ENCODE data around the gene AR. TPM values are rescaled to one million over a fixed set of nuclear protein-coding genes. Genes with fewer than 3 reads are reported as not detected.

Gene AR
- total and polyA plus RNA-seq, 2 donors (not counting 3 experiments of a cell fraction or from before 2014, with no cell fraction given) = 9.3 to 16.0 TPM

DNA sequence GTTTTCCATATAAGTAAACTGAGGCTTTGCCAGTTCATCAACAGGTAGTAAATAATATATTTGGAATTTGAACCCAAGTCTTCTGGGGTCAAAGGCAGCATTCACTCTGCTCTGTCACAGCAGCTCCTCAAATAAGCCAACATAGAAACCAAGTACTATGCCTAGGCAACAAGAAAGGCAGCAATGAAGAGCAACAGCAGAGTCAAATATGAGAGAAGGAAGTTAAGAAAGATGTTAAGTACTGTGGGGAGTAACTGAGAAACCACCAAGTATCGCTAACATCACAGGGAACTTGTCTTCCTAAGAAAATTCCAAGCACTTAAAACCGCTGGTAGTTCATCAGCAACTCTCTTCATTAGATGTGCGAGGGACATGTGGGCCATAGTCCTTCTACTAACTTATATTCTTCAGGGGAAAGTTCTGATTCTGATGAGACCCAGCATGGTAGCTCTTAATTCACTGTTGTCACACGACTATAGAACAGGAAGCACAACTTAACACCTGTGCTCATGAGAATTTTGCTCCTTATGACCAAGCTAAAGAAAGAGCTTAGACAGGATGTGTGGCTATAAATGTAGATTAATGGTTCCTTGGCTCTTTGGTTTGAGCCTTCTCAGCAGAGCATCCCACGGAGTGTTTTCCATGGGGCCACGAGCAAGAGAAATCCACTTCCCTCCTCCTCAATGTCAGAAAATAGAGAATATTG, 107.8 kb downstream of the AR start:
- no peaks in the 10 kb centered on the region for H3K79me2 ChIP-seq (ENCODE audit: control insufficient read depth, insufficient read depth, low read length)

More for the DNA sequence above, 107.8 kb downstream of the AR start:
- no peak for DNase-seq (ENCODE audit: low read depth, low spot score)
- ChIA-PET POLR2A (no interaction called here), CTCF (no interaction called here)
- no peak overlapping the region for H3K4me2 ChIP-seq (ENCODE audit: insufficient read depth, low read length)
- no peaks in the 10 kb centered on the region for H3K36me3 ChIP-seq (ENCODE audit: control insufficient read depth in 2 of 2, extremely low read depth in 1 of 2, insufficient read depth in 2 of 2, low read length in 2 of 2)
- intact Hi-C loops (cut with micrococcal nuclease) = no loop called here
- no peak overlapping the region for H3K4me3 ChIP-seq (replicated peaks in 1 of 3; ENCODE audit: insufficient read depth in 1 of 3, low read depth in 1 of 3, low read length in 3 of 3)
- TF ChIP-seq POLR2AphosphoS5 (IDR thresholded peaks at IDR 0.05; ENCODE audit: insufficient read depth, low read depth, low read length) (no peak), MYC (IDR thresholded peaks at IDR 0.05; ENCODE audit: low read depth, low read length) (no peak), MAX (IDR thresholded peaks at IDR 0.05; ENCODE audit: insufficient read depth, insufficient read length) (no peak), JUN (IDR thresholded peaks at IDR 0.05; ENCODE audit: borderline replicate concordance, insufficient read depth, insufficient read length, low read depth) (no peak), FOS (IDR thresholded peaks at IDR 0.05; ENCODE audit: borderline replicate concordance, insufficient read depth, low read length) (no peak), EZH2 (IDR thresholded peaks at IDR 0.05; ENCODE audit: borderline replicate concordance, low read depth, low read length, severe bottlenecking) (no peak), POLR2A (IDR thresholded peaks at IDR 0.05; ENCODE audit: low read depth, low read length) (no peak), GATA2 (IDR thresholded peaks at IDR 0.05; ENCODE audit: insufficient read depth, insufficient read length, low read depth, low read length) (no peak), CTCF (IDR thresholded peaks at IDR 0.05; ENCODE audit: extremely low read depth in 1 of 2, insufficient read depth in 1 of 2, low read depth in 1 of 2, low read length in 2 of 2) (no peak)
- no peak overlapping the region for H2AFZ ChIP-seq (ENCODE audit: low read depth, low read length)
- no peaks in the 10 kb centered on the region for H4K20me1 ChIP-seq (replicated peaks; ENCODE audit: control insufficient read depth, extremely low read depth, insufficient read depth, low read length)
- no TSS peak for BruUV-seq (replicated peaks)
- H3K27ac ChIP-seq (ENCODE audit: insufficient read depth, low read depth, low read length) = no peak overlapping the region
- no peak overlapping the region for H3K9ac ChIP-seq (replicated peaks; ENCODE audit: extremely low read depth, insufficient read depth, low read length)
- peak; percentile 65 for FAIRE-seq
- no peaks in the 10 kb centered on the region for H3K27me3 ChIP-seq (ENCODE audit: control insufficient read depth in 2 of 2, insufficient read depth in 2 of 2, low read length in 2 of 2)
- H3K9me3 ChIP-seq (replicated peaks; ENCODE audit: control insufficient read depth, insufficient read depth, low read length) = no peaks in the 10 kb centered on the region
- dilution Hi-C loops (cut with MboI; ENCODE audit: extremely low pct_ligation_motif_present, low sequenced_read_pairs) = no loop called here
- H3K4me1 ChIP-seq (ENCODE audit: control insufficient read depth, extremely low read depth, insufficient read depth, low read length) = no peaks in the 10 kb centered on the region
- H3K9me1 ChIP-seq (replicated peaks; ENCODE audit: control insufficient read depth, extremely low read depth, insufficient read depth, low read length) = no peaks in the 10 kb centered on the region
